ENCODE results near the gene L3MBTL4.
"Not testable (repeated sequence)": the region's sequence is repeated elsewhere in the genome, so short reads cannot be mapped to it uniquely, and the experiment has no call there.

The L3MBTL4 gene

DNA sequence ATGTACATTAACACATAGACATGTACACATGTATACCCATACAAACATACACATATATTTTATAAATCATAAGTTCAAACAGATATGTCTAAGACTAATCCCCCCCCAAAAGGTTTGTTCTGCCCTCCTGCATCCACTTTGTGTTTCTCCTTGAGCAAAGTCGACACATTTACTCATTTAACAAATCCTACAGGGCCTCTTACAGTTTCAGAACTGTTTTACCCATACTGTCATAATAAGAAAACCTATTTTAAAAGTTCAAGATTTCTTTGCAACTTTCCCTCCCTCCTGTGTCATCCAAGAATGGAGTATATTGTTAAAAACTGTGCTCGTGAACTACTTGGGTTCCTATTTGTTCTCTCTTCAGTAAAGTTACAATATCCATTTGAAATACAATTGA lies 166.7 kb downstream of the L3MBTL4 start:
- DNase-seq: no peak

DNA sequence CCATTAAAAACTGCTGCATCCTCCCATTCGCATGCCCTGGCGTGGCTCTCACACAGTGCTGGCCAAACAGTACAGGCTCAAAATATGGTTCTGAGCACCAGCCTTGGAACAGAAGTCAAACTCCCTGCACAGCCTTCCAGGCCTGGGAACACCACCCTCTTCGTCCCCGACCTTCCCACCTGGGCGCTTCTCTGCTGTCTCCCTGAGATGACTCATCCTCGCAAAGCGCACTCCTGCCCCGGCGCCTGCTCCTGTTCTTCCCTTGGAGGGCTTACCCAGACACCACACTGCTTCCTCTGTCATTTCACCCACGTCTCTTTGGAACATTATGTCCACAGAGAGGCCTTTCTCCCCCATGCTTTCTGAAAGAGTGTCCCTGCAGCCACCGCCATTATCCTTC lies 172.7 kb downstream of the L3MBTL4 start:
- DNase-seq: no peak

DNA sequence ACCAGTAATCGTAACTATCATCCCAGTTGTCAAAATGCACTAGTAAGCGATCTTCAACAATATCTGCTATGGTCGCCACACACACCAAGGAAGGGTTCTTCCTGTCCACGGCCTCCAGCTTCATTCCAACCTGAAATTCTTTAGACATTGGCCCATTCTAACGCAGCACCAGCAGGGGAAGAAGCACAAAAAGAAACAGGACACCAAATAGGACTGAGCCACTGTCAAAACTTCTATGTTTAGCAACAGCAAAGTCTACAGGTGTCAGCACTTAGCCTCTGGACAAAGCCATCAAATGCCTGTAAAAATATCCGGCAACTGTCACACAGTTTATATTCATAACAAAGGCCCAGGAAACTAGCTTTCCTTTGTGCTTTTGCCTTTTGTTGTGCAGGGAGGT lies 175.0 kb downstream of the L3MBTL4 start:
- no peak for DNase-seq

DNA sequence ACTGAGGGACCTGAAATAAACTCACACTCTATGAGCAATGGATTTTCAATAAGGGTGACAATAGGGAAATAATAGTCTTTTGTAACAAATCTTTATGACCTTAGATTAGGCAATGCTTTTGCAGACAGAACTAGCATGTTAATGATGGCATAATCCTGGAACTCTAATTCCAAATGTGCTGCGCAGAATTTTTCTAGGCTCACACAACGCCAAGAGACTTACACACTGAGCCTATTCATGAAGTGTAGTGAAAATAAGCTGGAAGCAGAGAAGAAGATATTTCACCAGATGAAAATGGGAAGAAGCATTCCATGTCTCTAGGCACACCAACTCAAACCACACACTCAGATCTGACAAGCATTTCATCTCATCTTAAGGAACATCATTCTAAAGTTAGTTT lies 178.5 kb downstream of the L3MBTL4 start:
- DNase-seq: no peak

DNA sequence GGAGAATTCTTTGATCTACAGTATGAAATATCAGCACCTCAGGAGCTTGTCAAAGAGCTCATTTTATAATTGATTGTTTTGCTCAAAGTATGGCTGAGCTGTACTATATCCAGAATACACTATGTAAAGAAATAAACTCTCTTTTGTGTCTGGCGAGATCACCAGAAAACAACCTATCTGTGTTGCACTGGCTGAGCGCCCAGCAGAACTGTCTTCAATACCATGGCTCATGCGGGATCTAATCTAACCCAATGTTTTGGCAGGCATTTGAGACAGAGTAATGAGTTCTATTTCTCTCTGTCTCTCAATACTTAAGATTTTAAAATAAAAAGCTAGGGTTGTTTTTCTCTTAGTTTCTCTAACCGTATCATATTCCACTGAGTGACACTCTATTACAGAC lies 192.4 kb downstream of the L3MBTL4 start:
- DNase-seq: no peak

DNA sequence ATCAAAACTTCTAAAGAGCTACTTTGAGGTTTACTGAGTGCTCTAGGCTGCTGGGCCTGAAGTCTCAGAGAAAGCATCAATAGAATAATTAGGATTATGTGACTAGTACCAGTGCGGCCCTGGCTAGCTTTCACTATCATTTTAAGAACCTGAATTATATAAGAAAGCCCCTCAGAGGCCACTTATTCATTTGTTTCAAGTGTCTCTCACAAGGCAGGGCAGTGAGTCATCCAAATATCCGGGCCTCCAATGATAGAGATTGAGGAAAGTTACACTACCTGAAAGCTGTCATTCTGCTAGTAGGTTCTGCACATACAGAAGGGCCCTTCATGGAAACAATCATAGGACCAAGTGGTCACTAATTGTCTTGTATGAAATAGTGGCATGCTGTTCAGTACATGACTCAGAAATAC lies 193.1 kb downstream of the L3MBTL4 start:
- no peak for DNase-seq

DNA sequence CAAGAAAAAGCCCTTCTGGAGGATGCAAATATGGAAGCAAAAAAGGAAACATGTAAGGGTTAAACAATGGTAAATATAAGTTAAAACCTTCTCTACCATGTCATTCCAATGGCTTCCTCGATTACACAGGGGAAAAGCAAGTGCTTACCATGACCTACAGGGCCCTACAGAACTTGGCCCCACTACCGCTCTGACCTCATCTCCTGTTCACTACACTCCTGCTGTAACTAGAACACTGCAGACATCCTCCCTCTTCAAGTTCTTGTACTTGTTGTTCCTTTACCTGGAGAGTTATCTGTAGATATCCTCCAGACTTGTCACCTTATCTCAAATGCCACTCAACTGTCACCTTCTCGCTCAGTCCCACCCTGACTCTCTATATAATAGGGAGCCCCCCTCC lies 194.6 kb downstream of the L3MBTL4 start:
- no peak for DNase-seq

- DNase-seq: peak; percentile 14
Measured at GRCh38 chr18:6219116-6219717, 195.5 kb downstream of the L3MBTL4 start.

- DNase-seq: no peak
Measured at GRCh38 chr18:6215888-6216287, 198.8 kb downstream of the L3MBTL4 start.

- DNase-seq: no peak
Measured at GRCh38 chr18:6211174-6211504, 203.6 kb downstream of the L3MBTL4 start.

GRCh38 chr18:6210349-6211173 lies 204.2 kb downstream of the L3MBTL4 start:
- DNase-seq: no peak

GRCh38 chr18:6207941-6208340 lies 206.8 kb downstream of the L3MBTL4 start:
- DNase-seq: no peak

DNA sequence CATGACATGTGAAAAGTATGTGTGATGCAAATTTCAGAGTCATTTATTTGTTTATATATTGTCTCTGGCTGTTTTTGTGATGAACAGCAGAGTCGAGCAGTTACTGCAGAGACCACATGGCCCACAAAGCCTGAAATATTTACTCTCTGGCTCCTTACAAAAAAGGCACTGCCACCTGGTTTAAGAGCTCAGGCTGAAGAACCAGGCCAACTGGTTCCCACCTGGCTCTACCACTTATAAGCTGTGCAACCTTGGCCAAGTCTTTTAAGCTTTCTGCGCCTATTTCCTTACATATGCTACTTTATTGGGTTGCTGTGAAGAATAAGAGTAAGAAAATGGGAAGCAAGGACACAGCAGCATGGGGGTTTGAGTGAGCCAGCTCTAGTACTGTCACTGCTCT lies 207.6 kb downstream of the L3MBTL4 start:
- DNase-seq: no peak

DNA sequence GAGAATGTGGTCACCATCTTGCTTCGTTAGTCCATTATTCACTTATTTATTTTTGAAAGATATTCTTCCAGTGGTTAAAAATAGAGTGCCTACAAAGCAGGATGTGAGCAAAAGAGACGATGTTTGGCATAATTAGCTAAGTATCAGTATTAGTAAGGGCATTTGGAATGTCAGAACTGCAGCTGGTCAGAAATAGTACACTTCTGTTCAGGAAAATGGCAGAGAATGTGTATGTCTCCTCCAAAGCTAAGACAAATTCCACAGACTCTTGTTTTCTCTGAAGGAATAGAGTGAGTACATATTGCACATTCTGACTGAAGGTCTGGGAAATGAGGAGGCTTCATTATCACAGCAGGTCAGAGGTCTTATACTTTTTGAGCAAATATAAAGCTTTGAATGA lies 209.0 kb downstream of the L3MBTL4 start:
- DNase-seq: no peak

DNA sequence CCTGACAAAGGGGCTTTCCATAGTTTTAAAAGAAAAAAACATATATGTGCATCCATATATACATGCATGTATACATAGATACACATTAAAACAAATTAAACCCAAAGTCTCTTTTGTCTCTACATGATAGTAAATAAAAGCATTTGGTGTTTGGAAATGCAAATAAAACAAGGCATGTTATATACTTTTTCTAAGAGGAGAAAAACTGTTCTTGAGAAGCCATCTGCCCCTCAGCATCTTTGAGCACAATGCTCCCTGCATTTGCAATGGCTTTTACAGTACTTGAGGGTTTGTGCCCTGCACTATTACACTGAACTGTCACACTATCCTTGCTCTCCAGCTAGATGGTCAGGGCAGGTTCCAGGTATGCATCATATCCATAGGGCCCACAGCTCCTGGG lies 210.2 kb downstream of the L3MBTL4 start:
- DNase-seq: no peak

DNA sequence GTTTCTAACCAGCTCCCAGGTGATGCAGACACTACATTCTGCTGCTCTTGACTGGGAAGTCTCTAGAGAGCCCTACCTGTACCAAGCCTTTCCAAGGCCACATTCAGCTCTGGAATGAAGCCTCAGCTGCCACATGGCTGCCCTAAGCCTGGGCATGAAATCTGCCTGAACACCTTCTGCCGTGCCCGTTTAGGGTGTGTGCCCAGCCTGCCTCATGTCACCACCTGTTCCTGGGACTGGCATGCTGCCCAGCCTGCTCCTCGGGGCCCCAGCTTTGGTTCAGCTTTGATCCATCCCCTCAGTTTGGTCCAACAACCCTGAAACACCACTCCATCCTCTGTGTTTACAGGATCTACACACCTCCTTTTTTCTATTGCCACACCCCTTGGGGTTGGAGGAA lies 210.9 kb downstream of the L3MBTL4 start:
- no peak for DNase-seq

- DNase-seq: no peak
Measured at GRCh38 chr18:6202861-6203260, 211.8 kb downstream of the L3MBTL4 start.

GRCh38 chr18:6200204-6200774 lies 214.4 kb downstream of the L3MBTL4 start:
- DNase-seq: no peak

- DNase-seq: no peak
Measured at GRCh38 chr18:6199777-6200176, 214.9 kb downstream of the L3MBTL4 start.

DNA sequence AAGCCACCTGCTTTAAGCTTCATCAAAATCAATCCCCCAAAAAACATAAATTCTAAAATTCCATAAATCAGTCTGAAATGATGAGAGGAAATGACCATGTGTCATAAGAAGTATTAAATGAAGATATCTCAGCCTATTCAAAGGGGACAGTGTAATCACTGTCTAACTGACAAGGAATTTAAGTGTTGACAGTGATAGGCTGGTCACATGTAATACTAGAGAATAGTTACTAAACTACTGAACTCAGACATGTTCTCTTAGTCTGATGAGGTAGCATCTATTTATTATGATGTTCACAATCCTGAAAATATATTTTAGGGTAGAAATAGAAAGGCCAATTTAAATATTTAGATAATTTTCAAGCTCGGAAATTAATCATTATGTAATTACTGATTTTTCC lies 216.1 kb downstream of the L3MBTL4 start:
- no peak for DNase-seq

DNA sequence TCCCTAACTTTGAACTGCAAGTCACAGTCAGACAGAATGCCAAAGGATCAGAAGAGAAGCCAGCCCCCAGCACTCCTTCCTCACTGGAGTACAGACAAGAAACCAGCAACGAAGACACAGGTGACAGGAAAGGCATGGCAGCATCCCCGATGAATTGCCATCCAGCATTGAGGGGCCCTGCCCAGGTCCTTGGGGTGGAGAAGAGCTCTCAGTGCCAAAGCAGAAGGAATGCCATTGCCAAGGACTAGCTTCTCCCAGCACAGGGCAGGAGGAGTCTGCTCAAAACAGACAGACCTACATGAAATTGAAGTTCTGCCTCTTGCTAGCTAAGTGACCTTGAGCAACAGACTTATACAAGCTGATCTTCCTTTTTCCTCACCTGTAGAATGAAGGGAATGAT lies 220.1 kb downstream of the L3MBTL4 start:
- DNase-seq: no peak

- DNase-seq: not testable (repeated sequence)
Measured at GRCh38 chr18:6185782-6186181, 228.9 kb downstream of the L3MBTL4 start.

- DNase-seq: no peak
Measured at GRCh38 chr18:6174983-6175745, 239.5 kb downstream of the L3MBTL4 start.

DNA sequence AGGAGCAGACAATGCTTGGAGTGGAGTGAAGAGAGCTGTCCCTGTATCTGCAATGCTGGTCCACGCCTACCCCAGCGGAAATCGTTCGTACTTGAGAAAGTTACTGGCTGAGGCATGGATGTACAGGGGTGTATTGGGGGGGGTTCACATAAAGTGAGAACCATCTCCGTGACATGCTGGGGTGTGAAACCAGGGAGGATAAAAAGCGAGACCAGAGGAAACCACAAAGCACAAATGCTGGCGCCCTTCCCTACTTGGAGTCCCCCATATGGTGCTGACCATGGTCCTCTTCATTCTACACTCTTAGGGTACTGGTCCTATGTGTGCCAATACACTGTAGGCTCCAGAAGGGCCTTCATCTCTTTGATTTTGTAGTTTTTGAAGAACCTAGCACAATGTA lies 244.1 kb downstream of the L3MBTL4 start:
- no peak for DNase-seq
